ENCODE measurements around the gene PADI2. TPM values are rescaled to one million over a fixed set of nuclear protein-coding genes. Genes with fewer than 3 reads are reported as not detected.

Gene PADI2
- total RNA-seq, 1 experiment from 2014 or later = 27.7 TPM

GRCh38 chr1:17121881-17122280 is 2.6 kb upstream of the PADI2 start:
- H3K4me3 ChIP-seq (ENCODE audit: low read depth, low read length, poor library complexity, severe bottlenecking) = no peak overlapping the region
- no peaks in the 10 kb centered on the region for H3K9me3 ChIP-seq (ENCODE audit: low read depth, low read length, poor library complexity, severe bottlenecking)
- TF ChIP-seq CTCF (conservative IDR thresholded peaks at IDR 0.05; ENCODE audit: low read depth, low read length) (no peak), EZH2 (IDR thresholded peaks at IDR 0.05; ENCODE audit: borderline replicate concordance, low read depth, low read length, poor library complexity, severe bottlenecking) (no peak)
- peak overlapping the region; percentile 45 for H3K27ac ChIP-seq (ENCODE audit: low read depth, low read length, poor library complexity, severe bottlenecking)
- intact Hi-C loops (cut with micrococcal nuclease; ENCODE audit: unreplicated experiment) = loop anchor here (10.0 kb wide), 1 partner anchor 283 kb away; no protein-coding TSS in a partner anchor
- no peak for DNase-seq (ENCODE audit: low spot score)
- peaks cover 41% of the 10 kb centered on the region for H3K4me1 ChIP-seq (ENCODE audit: insufficient read depth, low read length, poor library complexity, severe bottlenecking)
- no TSS peak for BruUV-seq (replicated peaks)
- no peaks in the 10 kb centered on the region for H3K36me3 ChIP-seq (ENCODE audit: insufficient read depth, low read length, poor library complexity, severe bottlenecking)
- CTCF ChIA-PET = interaction anchor here (0.5 kb wide), 1 partner anchor 15 kb away, joined by 3 read pairs; no protein-coding TSS in a partner anchor
- H3K27me3 ChIP-seq (replicated peaks; ENCODE audit: insufficient read depth, low read depth, low read length, poor library complexity) = no peaks in the 10 kb centered on the region
- POLR2A ChIA-PET (ENCODE audit: low non-redundant PET) = interaction anchor here (0.6 kb wide), 1 partner anchor 564 kb away, joined by 6 read pairs; no protein-coding TSS in a partner anchor

- H3K4me3 ChIP-seq (ENCODE audit: low read depth, low read length, poor library complexity, severe bottlenecking) = no peak overlapping the region
- BruUV-seq (replicated peaks) = no TSS peak
- peak; percentile 71 for DNase-seq (ENCODE audit: low spot score)
- ChIA-PET CTCF (interaction anchor here (0.5 kb wide), 1 partner anchor 15 kb away, joined by 3 read pairs; no protein-coding TSS in a partner anchor), POLR2A (ENCODE audit: low non-redundant PET) (no interaction called here)
- no peaks in the 10 kb centered on the region for H3K36me3 ChIP-seq (ENCODE audit: insufficient read depth, low read length, poor library complexity, severe bottlenecking)
- intact Hi-C loops (cut with micrococcal nuclease; ENCODE audit: unreplicated experiment) = loop anchor here (10.0 kb wide), 1 partner anchor 284 kb away; no protein-coding TSS in a partner anchor
- H3K27me3 ChIP-seq (replicated peaks; ENCODE audit: insufficient read depth, low read depth, low read length, poor library complexity) = no peaks in the 10 kb centered on the region
- TF ChIP-seq EZH2 (IDR thresholded peaks at IDR 0.05; ENCODE audit: borderline replicate concordance, low read depth, low read length, poor library complexity, severe bottlenecking) (no peak), CTCF (conservative IDR thresholded peaks at IDR 0.05; ENCODE audit: low read depth, low read length) (no peak)
- peak overlapping the region; percentile 45 for H3K27ac ChIP-seq (ENCODE audit: low read depth, low read length, poor library complexity, severe bottlenecking)
- no peaks in the 10 kb centered on the region for H3K9me3 ChIP-seq (ENCODE audit: low read depth, low read length, poor library complexity, severe bottlenecking)
- H3K4me1 ChIP-seq (ENCODE audit: insufficient read depth, low read length, poor library complexity, severe bottlenecking) = peaks cover 41% of the 10 kb centered on the region
Observed at GRCh38 chr1:17120962-17121837, 1.9 kb upstream of the PADI2 start.

GRCh38 chr1:17120481-17120877 is 1.2 kb upstream of the PADI2 start:
- no TSS peak for BruUV-seq (replicated peaks)
- CTCF ChIA-PET = no interaction called here
- no peaks in the 10 kb centered on the region for H3K36me3 ChIP-seq (ENCODE audit: insufficient read depth, low read length, poor library complexity, severe bottlenecking)
- H3K4me1 ChIP-seq (ENCODE audit: insufficient read depth, low read length, poor library complexity, severe bottlenecking) = peaks cover 36% of the 10 kb centered on the region
- intact Hi-C loops (cut with micrococcal nuclease; ENCODE audit: unreplicated experiment) = loop anchor here (10.0 kb wide), 1 partner anchor 284 kb away; no protein-coding TSS in a partner anchor
- H3K27ac ChIP-seq (ENCODE audit: low read depth, low read length, poor library complexity, severe bottlenecking) = no peak overlapping the region
- TF ChIP-seq CTCF (conservative IDR thresholded peaks at IDR 0.05; ENCODE audit: low read depth, low read length) = no peak
- no peak for TF ChIP-seq EZH2 (IDR thresholded peaks at IDR 0.05; ENCODE audit: borderline replicate concordance, low read depth, low read length, poor library complexity, severe bottlenecking)
- H3K9me3 ChIP-seq (ENCODE audit: low read depth, low read length, poor library complexity, severe bottlenecking) = no peaks in the 10 kb centered on the region
- DNase-seq (ENCODE audit: low spot score) = no peak
- POLR2A ChIA-PET (ENCODE audit: low non-redundant PET) = no interaction called here
- H3K4me3 ChIP-seq (ENCODE audit: low read depth, low read length, poor library complexity, severe bottlenecking) = no peak overlapping the region
- H3K27me3 ChIP-seq (replicated peaks; ENCODE audit: insufficient read depth, low read depth, low read length, poor library complexity) = no peaks in the 10 kb centered on the region
